WERI-Rb-1 (cell line): ENCODE data around the gene SNCA.
A peak's percentile ranks its signal among the peaks of the same experiment; 100 is the strongest.

Experiments
- DNase-seq: peaks from one replicate; pipeline ENCODE4 v3.0.0-alpha.2; 2020
- H3K27ac ChIP-seq: fragments of 250-450 bp; sonication (Bioruptor Pico); 2 replicates; pipeline ENCODE4 v1.5.1; 2020; ENCODE audit warnings: mild to moderate bottlenecking, moderate library complexity
- H3K27me3 ChIP-seq: fragments of 250-450 bp; sonication (Bioruptor Pico); 2 replicates; pipeline ENCODE4 v1.5.1; 2021; ENCODE audit warnings: mild to moderate bottlenecking, low read depth, moderate library complexity; ENCODE audit not compliant: insufficient read depth, severe bottlenecking
- H3K36me3 ChIP-seq: fragments of 250-450 bp; sonication (Bioruptor Pico); 2 replicates; pipeline ENCODE4 v1.5.1; 2020; ENCODE audit warnings: mild to moderate bottlenecking, moderate library complexity
- H3K4me3 ChIP-seq: 2 replicates; pipeline ENCODE4 v1.5.1; 2011; ENCODE audit warnings: low read depth, mild to moderate bottlenecking, control low read depth, low read length
- H3K9me3 ChIP-seq: fragments of 250-450 bp; sonication (Bioruptor Pico); 2 replicates; pipeline ENCODE4 v1.5.1; 2021; ENCODE audit warnings: mild to moderate bottlenecking, moderate library complexity; ENCODE audit not compliant: severe bottlenecking
- CTCF ChIP-seq: IDR thresholded peaks from 2 replicates; pipeline ENCODE4 v1.5.1; 2011; ENCODE audit warnings: low read depth, mild to moderate bottlenecking, control low read depth, inconsistent platforms, low read length

The SNCA gene

GRCh38 chr4:89762311-89762710 is 74.7 kb downstream of the SNCA start:
- H3K36me3 ChIP-seq, result no peaks in the 10 kb centered on the region
- no peak for TF ChIP-seq CTCF
- no peaks in the 10 kb centered on the region for H3K27me3 ChIP-seq
- H3K4me3 ChIP-seq, result no peak overlapping the region
- H3K9me3 ChIP-seq, result no peaks in the 10 kb centered on the region
- no peak overlapping the region for H3K27ac ChIP-seq
- DNase-seq, result no peak

GRCh38 chr4:89759426-89759825 is 77.5 kb downstream of the SNCA start:
- Histone ChIP-seq H3K9me3 (no peaks in the 10 kb centered on the region), H3K36me3 (no peaks in the 10 kb centered on the region), H3K27me3 (no peaks in the 10 kb centered on the region), H3K27ac (no peak overlapping the region), H3K4me3 (no peak overlapping the region)
- peak; percentile 27 for DNase-seq
- TF ChIP-seq CTCF, result no peak

- Histone ChIP-seq H3K27me3 (no peaks in the 10 kb centered on the region), H3K4me3 (no peak overlapping the region), H3K9me3 (no peaks in the 10 kb centered on the region), H3K36me3 (no peaks in the 10 kb centered on the region), H3K27ac (peak overlapping the region; percentile 11)
- peak; percentile 39 for DNase-seq
- TF ChIP-seq CTCF, result no peak
These were observed 79.7 kb downstream of the SNCA start for GRCh38 chr4:89757154-89757719.

GRCh38 chr4:89755220-89755619 is 81.7 kb downstream of the SNCA start:
- no peak overlapping the region for H3K4me3 ChIP-seq
- TF ChIP-seq CTCF, result no peak
- H3K9me3 ChIP-seq, result no peaks in the 10 kb centered on the region
- DNase-seq, result no peak
- no peak overlapping the region for H3K27ac ChIP-seq
- no peaks in the 10 kb centered on the region for H3K36me3 ChIP-seq
- H3K27me3 ChIP-seq, result no peaks in the 10 kb centered on the region

- no peak for TF ChIP-seq CTCF
- DNase-seq, result no peak
- H3K4me3 ChIP-seq, result no peak overlapping the region
- no peak overlapping the region for H3K27ac ChIP-seq
- H3K9me3 ChIP-seq, result no peaks in the 10 kb centered on the region
- H3K27me3 ChIP-seq, result no peaks in the 10 kb centered on the region
- no peaks in the 10 kb centered on the region for H3K36me3 ChIP-seq
These were observed 82.4 kb downstream of the SNCA start for GRCh38 chr4:89754531-89754930.

GRCh38 chr4:89753601-89754066 is 83.3 kb downstream of the SNCA start:
- no peaks in the 10 kb centered on the region for H3K9me3 ChIP-seq
- no peak for DNase-seq
- H3K4me3 ChIP-seq, result no peak overlapping the region
- no peaks in the 10 kb centered on the region for H3K27me3 ChIP-seq
- TF ChIP-seq CTCF, result no peak
- H3K27ac ChIP-seq, result no peak overlapping the region
- H3K36me3 ChIP-seq, result no peaks in the 10 kb centered on the region
